Stimulated activated CD4-positive, alpha-beta T cell treated with anti-CD3 and anti-CD28 coated beads, TNF-alpha, amount 100 ng/mL, for 4 hours (primary cell): ENCODE data around the gene SNX17.
"Not testable (repeated sequence)": the region's sequence is repeated elsewhere in the genome, so short reads cannot be mapped to it uniquely, and the experiment has no call there.

Source experiments
- DNase-seq, 3 experiments: peaks; one replicate each; pipeline ENCODE4 v3.0.0-alpha.2; 2020; ENCODE audit warnings: low read depth in 3 of 3

SNX17 gene

GRCh38 chr2:27398962-27399361 lies 28.5 kb downstream of the SNX17 start:
- DNase-seq = no peak

GRCh38 chr2:27400348-27401135 lies 30.1 kb downstream of the SNX17 start:
- no peak for DNase-seq

DNA sequence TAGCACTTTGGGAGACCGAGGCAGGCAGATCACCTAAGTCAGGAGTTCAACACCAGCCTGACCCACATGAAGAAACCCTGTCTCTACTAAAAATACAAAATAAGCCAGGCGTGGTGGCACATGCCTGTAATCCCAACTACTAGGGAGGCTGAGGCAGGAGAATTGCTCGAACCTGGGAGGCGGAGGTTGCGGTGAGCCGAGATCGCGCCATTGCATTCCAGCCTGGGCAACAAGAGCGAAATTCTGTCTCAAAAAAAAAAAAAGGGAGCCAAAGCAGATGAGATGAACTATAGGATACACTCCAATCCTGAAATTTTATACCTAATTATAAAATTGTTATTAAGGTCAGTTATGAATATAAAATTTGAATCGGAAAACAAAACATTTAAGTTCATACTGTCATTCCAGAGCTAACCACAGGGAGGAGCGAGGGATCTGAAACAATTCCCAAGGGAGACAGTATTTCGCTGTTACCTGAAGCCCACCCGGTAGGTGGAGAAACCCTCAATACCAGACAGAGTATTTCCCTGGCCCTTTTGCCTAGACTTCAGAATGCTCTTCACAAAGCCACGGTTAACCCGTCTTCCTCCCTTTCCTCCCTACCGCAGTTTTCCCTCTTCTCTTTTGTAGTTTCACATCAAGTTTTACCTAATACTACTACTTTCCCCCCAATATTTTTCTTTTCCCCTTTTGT lies 37.5 kb downstream of the SNX17 start:
- DNase-seq = no peak

GRCh38 chr2:27408601-27409320 lies 38.3 kb downstream of the SNX17 start:
- peak in 1 of 3 experiments; percentile 8 for DNase-seq

DNA sequence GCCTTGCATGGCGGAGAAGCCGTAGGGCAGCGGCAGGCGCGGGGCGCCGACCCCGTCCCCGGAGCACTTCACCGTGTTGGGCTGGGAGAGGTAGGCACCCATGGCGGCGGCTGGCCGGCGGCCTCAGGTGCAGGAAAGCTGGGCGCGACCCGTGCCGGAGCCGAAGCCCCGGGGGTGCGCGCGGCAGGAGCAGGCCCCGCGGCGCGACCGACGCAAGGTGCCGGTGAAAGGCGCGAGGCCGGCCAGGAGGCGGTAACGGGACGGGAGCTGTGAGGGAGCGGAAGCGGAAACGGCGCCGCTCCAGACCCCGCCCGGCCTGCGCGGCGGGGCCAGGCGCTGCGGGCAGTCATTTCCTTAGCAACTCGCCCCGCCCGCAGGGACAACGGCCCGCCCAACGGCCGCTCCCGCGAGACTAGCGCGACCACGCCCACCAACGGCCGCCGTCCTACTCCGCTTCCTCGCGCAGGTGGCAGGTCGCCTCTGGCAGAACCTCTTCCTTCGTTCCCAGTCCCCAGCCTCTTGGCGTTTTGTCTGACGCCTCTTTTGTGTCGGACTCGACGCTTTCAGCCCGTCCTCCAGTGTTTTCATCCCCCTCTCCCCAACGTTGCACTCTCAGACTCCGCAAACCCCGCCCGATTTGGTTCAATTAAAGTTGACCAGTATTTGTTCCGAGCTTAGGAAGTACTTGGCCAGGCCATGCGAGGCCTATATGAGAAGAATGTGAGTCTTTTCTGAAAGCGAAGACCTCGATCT lies 39.1 kb downstream of the SNX17 start, which contains the start of gene PPM1G:
Gene PPM1G (minus strand): TSS at position 271 of the 753 bp plus-strand sequence. CDS start 169 bp downstream, at position 102.
- DNase-seq = peak; percentile 94 to 96 (median 94)

- no peak for DNase-seq
Measured at GRCh38 chr2:27412419-27413152, 42.2 kb downstream of the SNX17 start.

GRCh38 chr2:27416151-27416550 lies 45.7 kb downstream of the SNX17 start:
- DNase-seq = no peak

- no peak for DNase-seq
Measured at GRCh38 chr2:27420996-27421395, 50.6 kb downstream of the SNX17 start.

DNA sequence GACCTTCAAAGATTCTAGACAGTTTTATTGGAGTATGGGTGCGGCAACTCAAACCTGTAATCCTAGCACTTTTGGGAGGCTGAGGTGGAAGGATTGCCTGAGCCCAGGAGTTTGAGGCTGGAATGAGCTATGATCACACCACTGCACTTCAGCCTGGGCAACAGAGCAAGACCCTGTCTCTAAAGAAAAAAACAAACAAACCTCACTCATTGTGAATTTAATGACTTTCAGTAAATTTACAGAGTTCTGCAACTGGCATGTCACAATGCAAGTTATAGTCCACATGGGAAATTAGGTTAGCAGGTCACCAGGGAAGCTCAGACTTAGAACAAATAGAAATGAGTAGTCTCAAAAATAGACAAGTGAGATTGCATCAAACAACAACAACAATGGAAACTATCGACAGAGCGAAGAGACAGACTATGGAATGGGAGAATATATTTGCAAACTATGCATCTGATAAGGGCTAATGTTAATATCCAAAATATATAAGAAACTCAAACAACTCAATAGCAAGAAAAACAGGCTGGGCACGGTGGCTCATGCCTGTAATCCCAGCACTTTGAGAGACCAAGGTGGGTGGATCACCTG lies 51.3 kb downstream of the SNX17 start:
- DNase-seq = no peak

DNA sequence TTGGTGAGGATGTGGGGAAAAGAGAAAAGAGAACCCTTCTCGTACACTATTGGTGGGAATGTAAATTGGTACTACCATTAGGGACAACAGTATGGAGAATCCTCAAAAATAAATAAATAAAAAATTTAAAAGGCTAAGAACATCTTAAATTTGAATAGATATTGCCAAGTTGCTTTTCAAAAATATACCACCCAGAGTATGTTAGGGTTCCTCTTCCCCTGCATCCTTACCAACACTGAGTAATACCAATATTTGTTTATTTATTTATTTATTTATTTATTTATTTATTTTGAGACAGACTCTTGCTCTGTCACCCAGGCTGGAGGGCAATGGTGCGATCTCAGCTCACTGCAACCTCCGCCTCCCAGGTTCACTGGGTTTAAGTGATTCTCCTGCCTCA lies 52.5 kb downstream of the SNX17 start:
- DNase-seq = no peak

- not testable (repeated sequence) for DNase-seq
Measured at GRCh38 chr2:27425039-27425438, 54.6 kb downstream of the SNX17 start.
